GM23338 (cell line): ENCODE data around the gene POLR3A. TPM values are rescaled to one million over a fixed set of nuclear protein-coding genes. Genes with fewer than 3 reads are reported as not detected.
A peak's percentile ranks its signal among the peaks of the same experiment; 100 is the strongest.

Source experiments
- ATAC-seq: fragments of 200-7000 bp; cut with Tn5 transposase; 3 replicates; pipeline ENCODE4 v1.9.1; 2020
- DNase-seq: peaks from one replicate; pipeline ENCODE4 v3.0.0-alpha.2; 2015; ENCODE audit warnings: low spot score
- H2AFZ ChIP-seq: fragments of 200-600 bp; sonication (generic); 2 replicates; pipeline ENCODE4 v1.8.0; 2016; ENCODE audit warnings: antibody characterized with exemption, mild to moderate bottlenecking, moderate library complexity
- H3F3A ChIP-seq: fragments of 200-600 bp; sonication (generic); replicated peaks from 2 replicates; pipeline ENCODE4 v1.8.0; 2017; ENCODE audit warnings: antibody characterized with exemption, mixed run types, low read depth
- H3K27ac ChIP-seq: fragments of 200-600 bp; sonication (generic); 2 replicates; pipeline ENCODE4 v1.6.1; 2016; ENCODE audit warnings: low read depth
- H3K27me3 ChIP-seq: fragments of 200-600 bp; sonication (generic); 2 replicates; pipeline ENCODE4 v1.8.0; 2016; ENCODE audit warnings: mild to moderate bottlenecking, mixed run types, moderate library complexity; ENCODE audit not compliant: insufficient read depth
- H3K36me3 ChIP-seq: fragments of 200-600 bp; sonication (generic); 2 replicates; pipeline ENCODE4 v1.8.0; 2016; ENCODE audit warnings: mild to moderate bottlenecking; ENCODE audit not compliant: insufficient read depth
- H3K4me1 ChIP-seq: fragments of 200-600 bp; sonication (generic); 2 replicates; pipeline ENCODE4 v1.8.0; 2016; ENCODE audit warnings: mild to moderate bottlenecking, moderate library complexity; ENCODE audit not compliant: insufficient read depth
- H3K4me2 ChIP-seq: fragments of 200-600 bp; sonication (generic); 2 replicates; pipeline ENCODE4 v1.7.1; 2017; ENCODE audit warnings: mixed run types
- H3K4me3 ChIP-seq: fragments of 200-600 bp; sonication (generic); 2 replicates; pipeline ENCODE4 v1.6.1; 2016; ENCODE audit warnings: mixed run types
- H3K79me2 ChIP-seq: fragments of 200-600 bp; sonication (generic); replicated peaks from 2 replicates; pipeline ENCODE4 v1.8.0; 2017; ENCODE audit warnings: mild to moderate bottlenecking; ENCODE audit not compliant: insufficient read depth
- H3K9me2 ChIP-seq: fragments of 200-600 bp; sonication (generic); 2 replicates; pipeline ENCODE4 v1.8.0; 2017; ENCODE audit not compliant: insufficient read depth
- H4K20me1 ChIP-seq: fragments of 200-600 bp; sonication (generic); replicated peaks from 2 replicates; pipeline ENCODE4 v1.8.0; 2017; ENCODE audit warnings: mild to moderate bottlenecking; ENCODE audit not compliant: insufficient read depth
- H3K27ac Mint-ChIP-seq: 2 replicates; pipeline ENCODE4 v1.8.0; 2020; ENCODE audit warnings: inconsistent platforms, mild to moderate bottlenecking, moderate library complexity, mixed read lengths
- H3K27me3 Mint-ChIP-seq: 3 replicates; pipeline ENCODE4 v1.8.0; 2022; ENCODE audit warnings: low read depth, mild to moderate bottlenecking, moderate library complexity, mixed read lengths, inconsistent platforms; ENCODE audit not compliant: insufficient read depth, poor library complexity
- H3K36me3 Mint-ChIP-seq: 3 replicates; pipeline ENCODE4 v1.8.0; 2021; ENCODE audit warnings: low read depth, mild to moderate bottlenecking, inconsistent platforms, moderate library complexity, mixed read lengths
- H3K4me1 Mint-ChIP-seq: 3 replicates; pipeline ENCODE4 v1.8.0; 2020; ENCODE audit warnings: mild to moderate bottlenecking, inconsistent platforms, mixed read lengths
- H3K4me3 Mint-ChIP-seq: 3 replicates; pipeline ENCODE4 v1.8.0; 2021; ENCODE audit warnings: moderate library complexity, mild to moderate bottlenecking, inconsistent platforms, mixed read lengths
- H3K9me3 Mint-ChIP-seq: 3 replicates; pipeline ENCODE4 v1.8.0; 2020; ENCODE audit warnings: moderate library complexity, mild to moderate bottlenecking, inconsistent platforms, mixed read lengths
- CTCF ChIP-seq, 2 experiments: fragments of 200-600 bp in 1 of 2; sonication (generic) in 1 of 2; conservative IDR thresholded peaks; 2 replicates each; pipeline versions ENCODE4 v1.5.1 to v1.6.1; 2016 to 2017; ENCODE audit warnings: antibody characterized with exemption in 2 of 2, low read depth in 2 of 2, mild to moderate bottlenecking in 2 of 2, moderate library complexity in 1 of 2
- ETS1 ChIP-seq: IDR thresholded peaks from 2 replicates; pipeline ENCODE4 v1.6.1; 2016; ENCODE audit warnings: antibody characterized with exemption
- EZH2 ChIP-seq: fragments of 200-600 bp; sonication (generic); IDR thresholded peaks from one replicate; pipeline ENCODE4 v1.8.0; 2017; ENCODE audit warnings: antibody characterized with exemption, mild to moderate bottlenecking, low read depth; ENCODE audit not compliant: unreplicated experiment
- NANOG ChIP-seq: IDR thresholded peaks from 2 replicates; pipeline ENCODE4 v1.6.1; 2016; ENCODE audit warnings: antibody characterized with exemption, borderline replicate concordance
- POLR2AphosphoS5 ChIP-seq: IDR thresholded peaks from 2 replicates; pipeline ENCODE4 v1.6.1; 2016; ENCODE audit warnings: antibody characterized with exemption, low read depth
- STAT1 ChIP-seq: IDR thresholded peaks from one replicate; pipeline ENCODE4 v1.6.1; 2016; ENCODE audit warnings: antibody characterized with exemption; ENCODE audit not compliant: unreplicated experiment
- ZNF462 ChIP-seq: fragments of 250-450 bp; sonication (Bioruptor Pico); IDR thresholded peaks from 2 replicates; pipeline ENCODE4 v1.5.0; 2020; ENCODE audit warnings: mild to moderate bottlenecking, moderate library complexity
- polyA plus RNA-seq: library from polyadenylated mRNA; unstranded; fragments of >200 nt; fragmentation: Nextera tagmentation; extraction: Ambion mirVana; gene quantifications from 2 replicates; pipeline ENCODE4 v1.2.1, GENCODE V29; 2016
- total RNA-seq: library from RNA; depleted of rRNA; stranded (reverse); fragments of >200 nt; shearing (Covaris generic); gene quantifications from 2 replicates; pipeline ENCODE4 v1.2.3, GENCODE V29; 2014

The POLR3A gene
- total and polyA plus RNA-seq, 2 experiments from 2014 or later: 11.6 to 35.5 TPM

- TF ChIP-seq POLR2AphosphoS5 (no peak), CTCF (conservative IDR thresholded peaks at IDR 0.05; ENCODE audit: low read depth in 2 of 2) (no peak), STAT1 (no peak)
Measured at GRCh38 chr10:78007172-78007571, 22.1 kb downstream of the POLR3A start (continued).

- H3K4me1 Mint-ChIP-seq: no peaks in the 10 kb centered on the region
- no peaks in the 10 kb centered on the region for H3K9me3 Mint-ChIP-seq
- no peak overlapping the region for H3K4me3 Mint-ChIP-seq
- Histone ChIP-seq H3K79me2 (peaks cover 5% of the 10 kb centered on the region; the same call in 1 of the 2 replicates), H3K36me3 (peaks cover 79% of the 10 kb centered on the region), H3K27me3 (no peaks in the 10 kb centered on the region), H3K9me2 (no peaks in the 10 kb centered on the region), H3F3A (0 out of 2 replicates have a peak, but pooled peaks cover 4% of the 10 kb centered on the region), H2AFZ (no peak overlapping the region), H3K4me2 (no peak overlapping the region), H4K20me1 (peaks cover 14% of the 10 kb centered on the region), H3K27ac (no peak overlapping the region), H3K4me1 (no peaks in the 10 kb centered on the region), H3K4me3 (no peak overlapping the region)
- peaks cover 88% of the 10 kb centered on the region for H3K36me3 Mint-ChIP-seq
- DNase-seq (no peak), ATAC-seq (no peak)
- H3K27ac Mint-ChIP-seq: no peak overlapping the region
- peaks cover 2% of the 10 kb centered on the region for H3K27me3 Mint-ChIP-seq
- TF ChIP-seq CTCF (conservative IDR thresholded peaks at IDR 0.05; ENCODE audit: low read depth in 2 of 2): peak in 1 of 2 experiments; percentile 21; a peak in 1 of 4 replicates
- TF ChIP-seq EZH2: no peak
- no peak for TF ChIP-seq ZNF462
- TF ChIP-seq NANOG: no peak
- TF ChIP-seq ETS1: no peak
Measured at GRCh38 chr10:78004215-78005026, 24.9 kb downstream of the POLR3A start.
